Mononuclear cell (primary cell): ENCODE results near the gene KRTAP2-3. TPM values are rescaled to one million over a fixed set of nuclear protein-coding genes. Genes with fewer than 3 reads are reported as not detected.
"Not testable (repeated sequence)": the region's sequence is repeated elsewhere in the genome, so short reads cannot be mapped to it uniquely, and the experiment has no call there.

Experiments
- H3K27me3 ChIP-seq: 2 replicates; pipeline ENCODE4 v1.6.0; 2011; ENCODE audit warnings: low read length, control low read depth; ENCODE audit not compliant: insufficient read depth
- H3K4me1 ChIP-seq: 2 replicates; pipeline ENCODE4 v1.5.1; 2011; ENCODE audit warnings: mild to moderate bottlenecking, low read length, control low read depth; ENCODE audit not compliant: insufficient read depth
- H3K4me3 ChIP-seq: 2 replicates; pipeline ENCODE4 v1.5.1; 2011; ENCODE audit warnings: mild to moderate bottlenecking, low read length, moderate library complexity
- H3K9me3 ChIP-seq: 2 replicates; pipeline ENCODE4 v1.5.1; 2011; ENCODE audit warnings: low read depth, mild to moderate bottlenecking, control low read depth, low read length
- total RNA-seq: library from RNA; depleted of rRNA; stranded (reverse); fragments of >200 nt; gene quantifications from one replicate; pipeline ENCODE4 v1.2.3, GENCODE V29; 2012

The KRTAP2-3 gene
- total RNA-seq, 1 donor = not detected

GRCh38 chr17:41055130-41055529 lies 4.8 kb downstream of the KRTAP2-3 start, which contains the start of gene KRTAP2-2:
Gene KRTAP2-2 (minus strand): TSS chr17:41055230. CDS start chr17:41055211, 19 bp downstream.
- not testable (repeated sequence) for H3K27me3 ChIP-seq, H3K4me3 ChIP-seq, H3K9me3 ChIP-seq, H3K4me1 ChIP-seq

- H3K27me3 ChIP-seq, H3K9me3 ChIP-seq, H3K4me1 ChIP-seq, H3K4me3 ChIP-seq: not testable (repeated sequence)
Observed at GRCh38 chr17:41054556-41054955, 5.4 kb downstream of the KRTAP2-3 start.

DNA sequence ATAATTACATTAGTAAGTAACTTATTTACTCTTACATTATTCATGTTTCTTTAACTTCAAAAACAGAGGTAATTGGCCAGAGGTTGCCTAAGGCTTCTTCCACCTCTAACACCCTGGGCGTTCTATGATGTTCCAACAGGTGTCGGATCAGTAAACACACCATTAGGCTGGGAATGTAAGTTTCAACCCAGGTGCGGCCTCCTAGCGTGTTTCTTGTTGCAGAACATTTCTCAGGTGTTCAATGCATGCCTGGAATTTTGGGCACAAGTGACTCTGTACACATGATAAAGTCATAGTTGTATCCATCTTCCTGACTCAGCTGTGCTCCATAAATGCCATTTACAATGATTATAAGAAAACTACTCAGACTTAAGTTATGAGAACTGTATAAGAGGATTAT lies 5.9 kb downstream of the KRTAP2-3 start:
- H3K4me3 ChIP-seq = no peak overlapping the region

DNA sequence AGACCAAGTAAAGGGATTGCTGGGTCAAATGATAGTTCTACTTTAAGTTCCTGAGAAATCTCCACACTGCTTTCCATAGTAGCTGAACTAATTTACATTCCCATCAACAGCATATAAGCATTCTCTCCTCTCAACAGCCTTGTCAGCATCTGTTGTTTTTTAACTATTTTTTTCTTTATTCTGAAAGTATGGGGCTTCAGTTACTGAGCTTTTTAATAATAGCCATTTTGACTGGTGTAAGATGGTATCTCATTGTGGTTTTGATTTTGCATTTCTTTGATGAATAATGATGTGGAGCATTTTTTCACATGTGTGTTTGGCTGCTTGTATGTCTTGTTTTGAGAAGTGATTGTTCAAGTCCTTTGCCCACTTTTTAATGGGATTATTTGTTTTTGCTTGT lies 7.3 kb downstream of the KRTAP2-3 start:
- no peak overlapping the region for H3K4me3 ChIP-seq
- H3K27me3 ChIP-seq = no peaks in the 10 kb centered on the region
- H3K9me3 ChIP-seq = no peaks in the 10 kb centered on the region
- no peaks in the 10 kb centered on the region for H3K4me1 ChIP-seq

More for the DNA sequence above, 5.9 kb downstream of the KRTAP2-3 start:
- Histone ChIP-seq H3K27me3 (peaks cover 8% of the 10 kb centered on the region), H3K4me1 (no peaks in the 10 kb centered on the region), H3K9me3 (no peaks in the 10 kb centered on the region)

- no peaks in the 10 kb centered on the region for H3K4me1 ChIP-seq
- H3K4me3 ChIP-seq = no peak overlapping the region
- H3K27me3 ChIP-seq = no peaks in the 10 kb centered on the region
- no peaks in the 10 kb centered on the region for H3K9me3 ChIP-seq
Observed at GRCh38 chr17:41049110-41049509, 10.8 kb downstream of the KRTAP2-3 start.

DNA sequence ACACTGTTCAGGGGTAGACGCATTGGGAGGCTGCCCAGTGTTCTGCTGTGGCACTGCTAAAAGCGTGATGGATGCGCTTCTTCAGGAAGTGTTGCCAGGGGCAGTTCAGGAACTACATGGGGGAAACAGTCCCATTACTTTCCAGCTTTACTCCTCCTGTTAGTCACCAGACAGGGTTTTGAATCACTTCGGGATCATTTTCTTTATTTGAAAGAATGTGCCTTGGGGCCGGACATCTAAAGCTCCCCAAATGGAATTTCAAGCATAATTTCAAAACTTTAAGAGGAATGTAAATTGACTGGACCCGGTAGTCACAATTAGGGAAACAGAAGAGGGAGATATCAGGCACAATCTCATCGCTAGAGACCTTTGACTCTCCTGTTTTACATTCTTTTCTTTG lies 11.5 kb downstream of the KRTAP2-3 start:
- Histone ChIP-seq H3K9me3 (no peaks in the 10 kb centered on the region), H3K4me3 (no peak overlapping the region), H3K4me1 (no peaks in the 10 kb centered on the region), H3K27me3 (peaks cover 5% of the 10 kb centered on the region)

DNA sequence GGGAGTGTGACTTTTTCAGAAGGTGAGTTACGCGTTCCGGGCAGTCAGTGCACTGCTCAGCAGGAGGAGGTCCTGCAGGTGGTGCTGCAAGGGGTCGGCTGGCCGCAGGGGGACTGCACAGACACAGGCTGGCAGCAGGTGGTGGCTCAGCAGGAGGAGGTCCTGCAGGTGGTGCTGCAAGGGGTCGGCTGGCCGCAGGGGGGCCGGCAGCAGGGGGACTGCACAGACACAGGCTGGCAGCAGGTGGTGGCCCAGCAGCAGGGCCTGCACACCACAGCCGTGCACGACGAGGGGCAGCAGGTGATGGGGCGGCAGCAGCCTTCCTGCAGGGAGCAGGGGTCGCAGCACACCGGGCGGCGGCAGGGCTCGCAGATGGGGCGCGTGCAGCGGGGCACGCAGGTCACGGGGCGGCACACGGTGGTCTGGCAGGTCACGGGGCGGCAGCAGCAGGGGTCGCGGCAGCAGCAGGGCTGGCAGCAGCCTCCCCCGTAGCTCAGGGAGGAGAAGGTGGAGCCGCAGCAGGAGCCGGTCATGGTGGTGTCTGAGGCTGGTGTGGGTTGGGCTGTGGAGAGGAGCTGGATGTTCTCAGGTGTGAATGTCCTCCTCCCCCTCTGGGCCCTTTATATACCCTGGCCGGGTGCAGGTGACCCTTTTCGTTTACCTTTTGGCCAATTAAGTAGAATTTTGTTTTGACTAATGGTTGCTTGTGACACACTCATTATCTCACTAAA lies 13.0 kb downstream of the KRTAP2-3 start, which contains the start of gene KRTAP2-1:
KRTAP2-1 (minus strand) TSS at position 582 of the 731 bp plus-strand sequence; CDS start at position 533, 49 bp downstream.
- H3K9me3 ChIP-seq, H3K4me1 ChIP-seq, H3K4me3 ChIP-seq: not testable (repeated sequence)
- H3K27me3 ChIP-seq = peaks cover 10% of the 10 kb centered on the region

DNA sequence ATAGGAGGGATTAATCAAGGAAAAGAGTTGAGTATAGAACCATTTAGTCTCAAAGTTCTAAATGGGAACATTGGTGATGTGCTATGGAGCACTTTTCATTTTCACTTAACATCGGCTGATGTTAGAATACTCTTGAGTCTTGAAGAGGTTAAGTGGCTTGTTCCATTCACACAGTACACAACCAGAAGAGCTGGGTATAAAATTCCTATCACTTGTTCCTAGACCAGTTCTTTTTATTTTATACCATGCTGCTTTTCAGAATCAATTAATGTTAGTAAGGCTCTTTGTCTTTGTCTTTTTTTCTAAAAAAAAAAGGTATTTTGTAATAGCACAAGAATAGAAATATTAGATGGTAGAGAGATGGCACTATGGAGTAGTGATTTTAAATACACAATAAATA lies 17.0 kb downstream of the KRTAP2-3 start:
- Histone ChIP-seq H3K27me3 (peaks cover 10% of the 10 kb centered on the region), H3K4me3 (no peak overlapping the region), H3K4me1 (no peaks in the 10 kb centered on the region), H3K9me3 (peaks cover 6% of the 10 kb centered on the region)

GRCh38 chr17:41040783-41041571 lies 18.9 kb downstream of the KRTAP2-3 start, which contains the start of gene KRTAP1-1:
Gene KRTAP1-1 (minus strand): TSS chr17:41041450. CDS start chr17:41041397, 53 bp downstream.
- H3K4me3 ChIP-seq, H3K9me3 ChIP-seq, H3K4me1 ChIP-seq: not testable (repeated sequence)
- peaks cover 10% of the 10 kb centered on the region for H3K27me3 ChIP-seq

DNA sequence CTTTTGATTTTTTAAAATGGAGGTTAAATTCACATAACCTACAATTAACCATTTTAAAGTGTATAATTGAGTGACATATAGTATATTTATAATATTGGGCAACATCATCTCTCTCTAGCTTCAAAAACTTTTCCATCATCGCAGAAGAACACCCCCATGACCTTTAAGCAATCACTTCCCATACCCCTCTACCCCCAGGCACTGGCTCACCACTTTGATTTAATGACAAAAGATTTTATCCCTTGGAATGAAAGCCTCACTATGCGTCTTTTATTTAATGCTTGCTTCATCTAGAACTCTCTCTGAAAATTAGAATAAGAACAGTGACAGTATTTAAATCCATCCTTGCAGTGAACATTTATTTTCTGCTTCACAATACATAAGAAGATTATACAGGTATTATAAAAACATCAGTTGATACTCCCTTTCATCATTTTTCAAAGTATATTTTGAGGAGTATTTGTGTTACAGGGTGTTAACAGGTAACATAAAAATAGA lies 22.0 kb downstream of the KRTAP2-3 start:
- Histone ChIP-seq H3K27me3 (peaks cover 5% of the 10 kb centered on the region), H3K4me1 (no peaks in the 10 kb centered on the region), H3K9me3 (peaks cover 5% of the 10 kb centered on the region), H3K4me3 (no peak overlapping the region)

DNA sequence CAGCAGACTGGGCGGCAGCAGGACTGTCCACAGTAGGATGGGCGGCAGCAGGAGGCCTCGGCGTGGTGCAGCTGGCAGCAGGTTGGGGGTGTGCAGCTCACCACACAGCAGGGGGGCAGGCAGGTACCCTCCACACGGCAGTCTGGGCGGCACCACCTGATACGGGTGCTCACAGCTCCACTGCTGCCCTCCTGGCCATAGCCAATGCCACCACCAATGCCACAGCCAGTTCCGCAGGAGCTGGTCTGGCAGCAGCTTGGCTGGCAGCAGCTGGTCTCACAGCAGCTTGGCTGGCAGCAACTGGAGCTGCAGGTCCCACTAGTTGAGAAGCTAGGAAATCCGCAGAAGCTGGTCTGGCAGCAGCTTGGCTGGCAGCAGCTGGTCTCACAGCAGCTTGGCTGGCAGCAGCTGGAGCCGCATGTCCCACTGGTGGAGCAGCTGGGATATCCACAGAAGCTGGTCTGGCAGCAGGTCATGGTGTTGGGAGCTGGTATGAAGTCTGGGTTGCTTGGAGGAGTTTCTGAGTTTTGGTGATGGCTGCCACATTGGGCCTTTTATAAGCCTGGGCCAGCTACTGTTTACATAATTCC lies 25.5 kb downstream of the KRTAP2-3 start, which contains the start of gene KRTAP1-3:
KRTAP1-3 (minus strand) TSS at position 529 of the 590 bp plus-strand sequence; CDS start at position 476, 53 bp downstream.
- not testable (repeated sequence) for H3K27me3 ChIP-seq, H3K4me3 ChIP-seq, H3K9me3 ChIP-seq, H3K4me1 ChIP-seq

- Histone ChIP-seq H3K4me3 (no peak within 1 kb of the TSS), H3K27me3 (peaks cover 4% of the 10 kb centered on the region), H3K9me3 (no peaks in the 10 kb centered on the region), H3K4me1 (no peaks in the 10 kb centered on the region)
Observed at GRCh38 chr17:41029633-41030245, 30.2 kb downstream of the KRTAP2-3 start, which contains the start of gene KRTAP1-4. Gene KRTAP1-4 (minus strand): TSS chr17:41030195. CDS start chr17:41030078, 117 bp downstream.

DNA sequence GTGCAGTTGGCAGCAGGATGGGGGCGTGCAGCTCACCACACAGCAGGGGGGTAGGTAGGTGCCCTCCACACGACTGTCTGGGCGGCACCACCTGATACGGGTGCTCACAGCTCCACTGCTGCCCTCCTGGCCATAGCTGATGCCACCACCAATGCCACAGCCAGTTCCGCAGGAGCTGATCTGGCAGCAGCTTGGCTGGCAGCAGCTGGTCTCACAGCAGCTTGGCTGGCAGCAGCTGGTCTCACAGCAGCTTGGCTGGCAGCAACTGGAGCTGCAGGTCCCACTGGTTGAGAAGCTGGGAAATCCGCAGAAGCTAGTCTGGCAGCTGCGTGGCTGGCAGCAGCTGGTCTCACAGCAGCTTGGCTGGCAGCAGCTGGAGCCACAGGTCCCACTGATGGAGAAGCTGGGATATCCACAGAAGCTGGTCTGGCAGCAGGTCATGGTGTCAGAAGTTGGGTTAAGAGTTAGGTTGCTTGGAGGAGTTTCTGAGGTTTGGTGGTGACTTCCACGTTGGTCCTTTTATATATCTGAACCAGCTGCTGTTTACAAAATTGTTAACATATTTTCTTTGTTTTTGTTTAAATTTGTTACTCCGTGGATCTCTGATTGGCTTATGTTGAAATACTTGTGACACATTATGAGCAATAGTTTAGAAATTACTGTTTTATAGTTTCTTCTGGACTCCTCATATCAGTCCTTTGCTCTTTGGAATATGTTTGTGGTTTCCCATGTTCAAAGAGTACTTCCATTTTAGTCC lies 33.0 kb downstream of the KRTAP2-3 start, which contains the start of gene KRTAP1-5:
KRTAP1-5 (minus strand) TSS at position 494 of the 757 bp plus-strand sequence; CDS start at position 441, 53 bp downstream.
- no peaks in the 10 kb centered on the region for H3K4me1 ChIP-seq
- no peaks in the 10 kb centered on the region for H3K9me3 ChIP-seq
- no peak within 1 kb of the TSS for H3K4me3 ChIP-seq
- peaks cover 4% of the 10 kb centered on the region for H3K27me3 ChIP-seq

GRCh38 chr17:41024697-41025096 lies 35.2 kb downstream of the KRTAP2-3 start:
- no peak overlapping the region for H3K4me3 ChIP-seq
- no peaks in the 10 kb centered on the region for H3K4me1 ChIP-seq
- H3K27me3 ChIP-seq = peaks cover 4% of the 10 kb centered on the region
- H3K9me3 ChIP-seq = no peaks in the 10 kb centered on the region
